HG02870 (cell line): ENCODE data around the gene MRPS31.

Source experiments
- ATAC-seq: cut with Tn5 transposase; IDR thresholded peaks from one replicate; pipeline ENCODE4 v1.9.1; 2021; ENCODE audit warnings: mild to moderate bottlenecking, moderate library complexity; ENCODE audit not compliant: unreplicated experiment

Gene MRPS31

DNA sequence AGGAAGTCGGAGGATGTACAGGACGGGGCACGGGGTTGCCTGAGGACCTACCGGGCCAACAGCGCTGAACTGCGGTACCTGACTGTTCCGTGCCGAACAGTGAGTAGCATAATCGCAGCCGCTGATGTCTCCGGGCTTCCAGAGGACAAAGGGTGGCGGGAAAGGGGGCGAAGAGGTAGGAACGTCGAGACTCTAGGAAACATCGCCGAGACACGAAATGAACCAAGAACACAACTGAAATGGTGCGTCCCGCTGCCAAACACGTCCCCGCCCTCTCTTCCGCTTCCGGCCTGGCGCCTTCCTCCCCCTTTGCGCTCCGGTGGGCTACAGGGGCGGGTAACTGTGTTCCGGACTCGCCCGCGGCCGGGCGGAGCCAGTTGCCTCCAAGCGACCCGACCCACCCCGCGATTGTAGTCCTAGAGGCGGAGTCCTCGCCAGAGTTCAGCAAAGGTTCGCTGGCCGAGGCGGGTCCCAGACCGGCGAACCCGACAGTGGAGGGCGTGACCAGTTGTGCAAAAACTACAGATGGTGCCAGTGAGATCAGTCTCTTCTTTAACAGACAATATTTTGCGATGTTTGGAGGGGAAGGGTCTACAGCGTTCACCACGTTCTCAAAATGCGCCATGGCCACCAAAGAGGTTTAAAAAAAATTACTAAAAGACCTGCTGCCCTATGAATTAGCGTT, at the start of gene MRPS31:
TSS of gene MRPS31 (minus strand) at position 257 of the 685 bp plus-strand sequence. CDS start at position 203, 54 bp downstream.
- ATAC-seq, result peak; percentile 97

DNA sequence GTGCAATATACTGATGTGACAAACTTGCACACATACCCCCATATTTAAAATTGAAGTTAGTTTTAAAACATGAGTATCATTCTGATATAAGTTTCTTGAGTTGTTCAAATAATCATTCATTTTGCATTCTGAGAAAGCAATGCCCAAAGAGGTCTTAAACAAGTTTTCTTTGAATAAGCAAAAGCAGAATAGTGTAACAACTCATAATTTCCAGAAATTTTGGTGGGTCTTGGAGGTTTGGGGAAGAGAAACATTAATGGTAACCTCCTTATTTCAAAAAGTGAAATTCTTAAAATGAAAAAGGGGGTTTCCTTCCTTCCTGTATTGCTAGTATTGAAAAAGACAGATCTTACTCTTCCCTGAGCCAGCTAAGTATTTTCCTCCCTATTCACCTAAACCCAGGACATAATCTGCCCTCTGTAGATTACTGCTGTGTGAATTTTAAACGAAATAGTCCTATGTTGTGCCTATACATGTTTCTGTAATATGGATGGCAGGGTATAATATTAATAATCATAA, 48.9 kb upstream of the MRPS31 start:
- no peak for ATAC-seq

DNA sequence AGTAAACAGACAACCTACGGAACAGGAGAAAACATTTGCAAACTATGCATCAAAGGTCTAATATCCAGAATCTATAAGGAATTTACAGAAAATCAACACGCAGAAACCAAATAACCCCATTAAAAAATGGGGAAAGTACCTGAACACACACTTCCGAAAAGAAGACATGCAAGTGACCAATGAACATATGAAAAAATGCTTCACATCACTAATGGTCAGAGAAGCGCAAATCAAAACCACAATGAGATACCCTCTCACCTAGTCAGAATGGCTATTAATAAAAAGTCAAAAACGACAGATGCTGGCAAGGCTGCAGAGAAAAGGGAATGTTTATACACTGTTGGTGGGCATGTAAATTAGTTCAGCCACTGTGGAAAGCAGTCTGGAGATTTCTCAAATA, 47.9 kb upstream of the MRPS31 start:
- ATAC-seq, result no peak

DNA sequence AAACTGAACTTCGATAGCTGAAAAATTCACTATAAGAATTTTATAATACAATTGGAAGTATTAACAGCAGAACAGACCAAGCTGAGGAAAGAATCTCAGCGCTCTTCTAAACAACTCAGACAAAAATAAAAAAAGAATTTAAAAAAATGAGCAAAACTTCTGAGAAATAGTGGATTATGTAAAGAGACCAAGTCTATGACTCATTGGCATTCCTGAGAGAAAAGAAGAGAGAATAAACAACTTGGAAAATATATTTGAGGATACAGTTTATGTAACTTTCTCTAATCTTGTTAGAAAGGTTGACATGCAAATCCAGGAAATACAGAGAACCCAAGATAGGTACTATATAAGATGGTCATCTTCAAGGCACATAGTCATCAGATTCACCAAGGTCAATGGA, 43.8 kb upstream of the MRPS31 start:
- no peak for ATAC-seq

DNA sequence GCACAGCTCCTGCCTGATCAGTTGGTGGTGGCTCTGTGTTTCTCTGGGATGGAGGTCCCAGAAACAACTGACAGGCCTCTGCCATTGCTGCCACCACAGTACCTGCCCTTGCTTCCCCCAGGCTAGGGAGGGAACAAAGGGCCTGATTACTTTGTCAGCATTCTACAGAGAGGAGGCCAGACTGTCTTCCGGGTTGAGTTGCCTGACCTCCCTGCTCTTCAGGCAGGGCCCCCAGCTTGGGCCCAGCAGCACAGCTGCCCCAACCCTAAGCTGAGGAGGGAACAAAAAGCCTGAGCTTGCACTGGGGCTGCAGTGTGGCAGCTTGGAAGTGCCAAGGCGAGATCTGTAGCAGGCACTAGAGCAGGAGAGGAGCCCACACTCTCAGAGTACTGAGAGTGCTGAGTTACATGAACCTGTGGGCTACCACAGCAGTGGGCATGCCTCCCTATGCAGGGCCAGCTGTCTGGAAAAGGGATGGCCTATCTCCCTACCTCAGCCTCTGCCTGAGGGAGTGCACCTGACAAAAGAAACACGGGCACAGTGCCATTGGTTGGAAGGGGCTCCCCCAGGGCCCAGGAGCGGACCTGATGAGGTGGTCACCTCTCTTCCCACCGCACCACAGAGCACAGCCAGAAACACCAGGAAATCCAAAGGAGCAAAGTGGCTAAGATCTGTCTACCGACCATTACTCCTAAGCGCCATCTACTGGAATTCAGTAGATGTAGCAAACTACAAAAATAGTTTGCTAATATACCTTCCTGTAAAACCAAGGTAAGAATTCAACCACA, 42.9 kb upstream of the MRPS31 start:
- ATAC-seq, result no peak

DNA sequence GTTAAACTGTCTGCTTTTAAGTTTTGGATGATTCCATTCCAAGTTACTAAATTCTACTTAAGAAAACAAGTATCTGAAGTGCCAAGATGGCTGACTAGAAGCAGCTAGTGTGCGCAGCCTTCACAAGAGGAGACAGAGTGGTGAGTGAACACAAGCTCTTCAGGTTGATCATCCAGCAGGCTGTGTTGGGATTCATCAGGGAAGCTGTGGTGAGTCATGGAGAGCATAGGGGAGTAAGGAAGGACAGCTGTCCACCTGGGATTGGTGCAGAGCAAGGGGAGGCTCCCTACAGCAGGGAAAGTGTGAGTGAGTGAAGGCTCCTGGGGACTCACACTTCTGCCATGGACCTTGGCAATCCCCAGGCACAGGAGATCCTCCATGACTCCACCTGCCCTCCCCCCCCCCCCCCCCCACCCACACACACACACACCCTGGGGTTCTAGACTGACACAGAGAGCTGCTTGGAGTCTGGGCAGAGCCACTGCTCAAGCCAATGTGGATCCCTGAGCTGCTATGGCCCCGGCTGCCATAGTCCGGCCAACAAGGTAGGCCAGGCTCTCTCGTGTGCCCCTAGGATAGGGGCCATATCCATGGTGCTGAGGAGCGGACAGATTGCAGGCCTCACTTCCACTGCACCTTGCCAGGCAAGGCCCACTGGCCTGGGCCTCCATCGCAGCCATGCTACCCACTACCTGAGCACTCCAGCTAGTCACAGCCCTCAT, 41.9 kb upstream of the MRPS31 start:
- no peak for ATAC-seq

DNA sequence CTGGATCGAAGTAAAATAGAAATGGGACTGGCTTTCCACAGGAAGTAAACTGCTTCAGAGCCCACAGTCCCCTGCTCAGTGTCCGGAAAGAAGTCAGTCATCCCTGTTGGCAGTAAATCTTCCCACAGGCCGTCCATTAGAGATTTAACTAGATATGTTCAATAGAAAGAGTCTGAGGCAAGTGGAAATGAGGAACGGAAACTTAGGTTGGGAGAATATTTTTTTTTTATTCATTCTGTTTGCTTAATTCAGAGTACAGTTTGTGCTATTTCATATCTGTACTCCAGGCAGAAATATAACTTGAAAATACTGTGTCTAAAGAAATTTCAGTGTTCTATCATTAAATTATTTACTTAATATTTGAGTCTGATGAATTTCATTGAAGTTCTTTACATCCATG, 41.1 kb upstream of the MRPS31 start:
- ATAC-seq, result no peak

DNA sequence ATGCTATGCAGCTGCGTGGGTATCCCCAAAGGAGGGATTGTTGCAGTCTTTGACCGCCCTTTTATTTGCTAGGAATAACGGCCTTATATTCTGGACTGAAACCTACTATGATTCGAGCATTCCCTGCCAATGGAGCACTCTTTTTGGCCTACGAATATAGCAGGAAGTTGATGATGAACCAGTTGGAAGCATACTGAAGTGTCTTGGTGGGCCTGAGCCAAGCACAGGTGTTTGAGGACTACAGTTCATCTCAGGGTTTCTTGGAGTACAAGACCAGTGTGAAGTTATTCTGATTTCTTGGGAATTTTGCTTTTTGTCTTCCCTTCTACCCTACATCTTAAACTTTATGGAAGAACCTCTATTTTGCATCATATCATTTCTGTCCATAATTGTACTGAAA, 38.5 kb upstream of the MRPS31 start:
- ATAC-seq, result no peak

DNA sequence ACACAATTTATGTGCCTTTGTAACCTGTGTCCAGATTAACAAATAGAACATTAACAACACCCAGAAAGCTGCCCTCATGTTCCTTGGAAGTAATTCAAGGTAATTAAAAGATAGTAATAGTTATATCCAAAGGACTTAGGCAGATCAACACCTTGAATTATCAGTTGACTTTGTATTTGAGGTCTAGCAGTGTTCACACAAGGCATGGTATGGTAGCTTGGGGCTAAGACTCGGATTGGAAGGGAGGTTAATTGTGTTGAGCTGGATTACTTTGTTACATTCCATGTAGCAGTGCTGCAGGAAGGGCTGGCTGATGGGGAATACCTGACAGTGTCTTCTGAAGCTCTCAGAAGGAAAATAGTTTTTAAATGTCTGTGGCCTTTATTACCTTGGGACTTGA, 35.3 kb upstream of the MRPS31 start:
- no peak for ATAC-seq

DNA sequence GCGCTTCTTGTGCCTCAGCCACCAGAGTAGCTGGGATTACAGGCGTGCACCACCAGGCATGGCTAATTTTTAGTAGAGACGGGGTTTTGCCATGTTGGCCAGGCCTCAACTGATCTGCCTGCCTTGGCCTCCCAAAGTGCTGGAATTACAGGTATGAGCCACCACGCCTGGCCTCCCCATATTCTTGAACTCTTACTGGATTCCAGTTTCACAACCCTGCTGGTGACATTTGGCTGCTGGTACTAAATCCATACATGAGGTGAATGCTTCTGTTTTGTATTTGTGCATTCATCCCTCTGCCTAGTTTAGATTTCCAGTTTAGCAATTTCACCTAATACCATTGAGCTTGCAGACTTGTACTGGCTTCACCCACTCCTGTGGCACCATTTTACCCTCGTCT, 32.3 kb upstream of the MRPS31 start:
- ATAC-seq, result no peak

DNA sequence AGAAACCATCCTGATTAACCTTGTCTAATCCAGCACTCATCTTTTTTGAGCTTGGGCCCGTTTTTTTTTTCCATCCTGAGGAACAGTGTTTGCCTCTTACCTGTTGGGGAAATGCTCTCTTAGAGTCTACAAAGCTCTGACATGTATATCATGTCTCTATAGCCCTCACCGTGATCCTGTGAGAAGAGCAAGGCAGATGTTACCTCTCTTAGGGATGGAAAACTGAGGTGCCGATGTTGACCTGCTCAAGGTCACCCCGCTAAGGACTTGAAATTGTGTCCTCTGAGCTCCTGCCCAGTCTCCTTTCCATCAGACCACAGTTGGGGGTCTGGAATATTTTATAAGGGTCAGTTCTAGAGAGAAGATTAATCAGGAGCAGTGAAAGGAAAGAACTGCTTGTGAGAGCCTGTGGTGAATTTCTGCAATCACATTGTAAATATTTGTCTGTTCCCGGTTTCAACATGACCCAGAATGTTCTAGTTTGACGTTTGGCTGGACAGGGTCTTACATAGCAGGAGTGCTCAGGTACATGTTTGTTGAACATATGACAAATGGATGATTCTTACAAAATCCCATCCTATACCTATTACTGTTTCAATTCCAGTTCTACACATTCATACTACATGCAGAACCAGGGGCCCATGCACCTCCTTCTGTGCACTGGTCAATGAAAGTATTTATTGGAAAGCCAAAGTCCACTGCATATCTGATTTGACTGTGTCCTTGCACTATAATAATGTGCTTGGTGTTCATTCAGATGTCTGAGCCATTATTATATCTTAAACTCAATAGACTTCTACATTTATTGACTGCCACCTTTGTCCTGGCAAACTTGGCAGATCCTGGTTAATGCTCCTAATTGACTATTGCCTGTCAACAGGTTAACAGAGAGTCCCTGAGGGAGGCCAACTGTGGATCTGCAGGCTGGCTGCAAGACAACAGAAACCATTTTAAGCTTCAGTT, 30.5 kb upstream of the MRPS31 start:
- ATAC-seq, result no peak

DNA sequence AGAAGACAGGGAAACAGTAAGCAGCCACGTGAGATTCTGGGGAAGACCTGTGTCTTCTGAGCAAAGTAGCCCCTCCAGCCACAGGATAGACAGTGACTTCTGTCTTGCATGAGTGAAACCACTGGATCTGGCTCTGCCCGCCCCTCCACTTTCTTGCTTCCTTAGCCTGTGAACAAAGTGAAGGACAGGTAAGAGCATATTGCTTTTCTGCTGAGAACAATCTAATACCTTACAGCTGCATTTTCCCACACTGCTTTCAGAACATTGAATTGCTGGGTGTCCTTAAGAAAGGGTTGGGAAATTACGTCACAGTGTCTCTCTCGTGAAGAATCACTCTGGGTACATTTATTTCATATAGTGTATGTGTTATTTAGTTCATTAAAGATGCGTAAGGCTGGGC, 29.6 kb upstream of the MRPS31 start:
- no peak for ATAC-seq

DNA sequence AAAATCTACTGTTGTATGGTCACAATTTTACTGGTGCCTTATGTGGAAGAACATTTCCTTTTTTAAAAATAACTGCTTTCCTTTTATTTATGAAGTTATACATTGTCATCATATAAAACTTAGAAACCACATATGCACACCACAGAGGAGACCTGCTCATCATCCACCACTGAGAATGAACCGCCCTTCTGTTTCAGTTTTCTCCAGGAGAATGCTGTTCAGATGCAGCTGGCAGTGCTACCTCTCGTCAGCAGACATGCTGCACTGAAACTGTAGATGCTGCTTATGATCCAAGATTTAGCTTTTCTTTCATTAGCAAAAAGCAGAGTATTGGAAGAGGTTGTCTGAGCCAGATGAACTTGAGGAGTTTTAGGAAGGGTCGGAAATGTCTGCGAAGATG, 28.5 kb upstream of the MRPS31 start:
- ATAC-seq, result no peak

DNA sequence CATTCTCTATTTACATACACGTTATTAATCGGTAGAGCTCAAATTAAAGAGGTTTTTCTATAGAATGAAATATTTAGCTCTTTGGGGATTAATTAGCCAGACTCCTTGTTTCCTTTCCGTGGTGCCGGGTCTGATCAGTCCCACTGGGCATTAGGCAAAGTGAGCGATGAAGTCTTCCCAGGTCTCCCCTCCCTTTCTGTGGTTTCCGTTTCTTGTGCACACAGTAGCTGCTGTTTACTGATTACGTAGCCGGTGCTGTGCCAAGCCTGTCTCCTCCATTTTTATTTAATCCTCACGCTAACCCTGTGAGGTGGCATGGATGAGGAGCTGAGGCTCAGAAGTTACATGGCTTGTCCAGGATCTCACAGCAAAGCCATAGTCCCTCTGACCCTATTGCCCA, 27.4 kb upstream of the MRPS31 start:
- no peak for ATAC-seq

DNA sequence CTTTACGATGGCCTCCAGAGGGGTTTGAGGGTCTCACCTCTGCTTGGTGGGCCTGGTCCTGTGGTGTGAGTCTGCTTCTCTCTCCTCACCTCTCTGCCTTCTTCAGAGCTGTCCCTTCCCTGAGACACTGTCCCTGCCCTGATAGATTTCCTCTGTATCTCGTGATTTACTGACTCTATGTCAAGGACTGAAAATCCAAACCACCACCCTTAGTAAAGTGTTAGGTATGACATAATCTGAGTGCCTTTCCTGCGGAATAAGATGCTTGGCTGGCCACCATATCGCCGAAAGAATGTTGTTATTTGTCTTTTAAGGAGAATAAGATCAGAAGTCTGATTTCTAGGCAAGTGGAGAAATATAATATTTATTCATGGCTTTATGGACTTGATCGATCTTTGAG, 25.7 kb upstream of the MRPS31 start:
- ATAC-seq, result no peak

DNA sequence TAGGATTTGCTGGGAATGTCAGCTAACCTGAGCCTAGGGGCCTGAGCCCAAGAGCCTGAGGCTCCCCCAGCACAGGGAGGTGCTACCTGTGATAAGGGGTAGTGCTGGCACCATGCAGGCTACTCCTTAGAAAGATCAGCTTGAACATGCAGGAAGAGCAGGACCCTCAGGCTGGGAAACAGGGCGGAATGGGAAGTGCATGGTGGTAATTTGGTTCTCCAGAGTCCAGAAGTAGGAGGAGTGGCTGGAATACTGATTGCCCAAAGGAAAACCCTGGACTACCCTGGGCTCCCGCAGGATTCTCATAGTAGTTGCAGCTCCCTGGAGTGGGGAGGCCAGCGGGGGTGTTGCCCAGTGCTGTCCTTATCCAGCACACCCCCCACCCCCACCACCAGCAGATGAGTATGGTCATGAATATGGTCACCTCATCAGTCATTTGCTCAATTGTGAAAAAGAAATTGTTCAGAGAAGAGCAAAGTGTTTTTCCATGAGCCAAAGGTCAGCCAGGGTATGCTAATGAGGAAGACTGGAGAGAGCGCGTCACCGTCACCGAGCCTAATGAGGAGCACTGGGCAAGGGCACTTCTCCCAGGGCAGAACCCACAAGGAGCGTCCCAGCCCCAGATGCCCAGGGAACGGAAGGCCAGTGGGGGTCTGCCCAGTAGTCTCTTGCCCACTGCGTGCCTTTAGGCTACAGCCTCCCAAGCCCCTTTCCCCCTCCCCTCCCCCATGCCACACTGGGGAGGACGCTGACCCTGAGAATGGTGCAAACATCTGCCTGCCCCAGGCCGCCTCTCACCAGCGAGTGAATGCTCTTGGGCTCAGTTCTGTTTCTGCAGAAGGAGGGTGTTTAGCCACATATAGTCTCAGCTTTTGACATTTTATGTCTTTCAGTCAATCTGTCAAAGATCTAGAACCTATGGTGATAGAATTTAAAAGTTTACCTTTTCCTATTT, 23.7 kb upstream of the MRPS31 start:
- ATAC-seq, result no peak

DNA sequence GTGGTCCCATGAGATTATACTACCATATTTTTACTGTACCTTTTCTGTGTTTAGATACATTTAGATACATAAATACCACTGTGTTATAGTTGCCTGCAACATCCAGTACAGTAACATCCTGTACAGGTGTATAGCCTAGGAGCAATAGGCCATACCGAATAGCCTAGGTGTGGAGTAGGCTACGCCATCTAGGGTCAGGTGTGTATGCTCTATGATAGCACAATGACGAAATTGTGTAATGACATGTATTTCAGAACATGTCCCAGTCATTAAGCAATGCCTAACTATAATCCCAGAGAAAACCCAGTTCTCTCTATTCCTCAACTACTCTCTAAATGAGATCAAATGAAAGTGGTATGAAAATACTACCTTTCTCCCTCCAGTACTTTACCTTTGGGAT, 22.3 kb upstream of the MRPS31 start:
- no peak for ATAC-seq

DNA sequence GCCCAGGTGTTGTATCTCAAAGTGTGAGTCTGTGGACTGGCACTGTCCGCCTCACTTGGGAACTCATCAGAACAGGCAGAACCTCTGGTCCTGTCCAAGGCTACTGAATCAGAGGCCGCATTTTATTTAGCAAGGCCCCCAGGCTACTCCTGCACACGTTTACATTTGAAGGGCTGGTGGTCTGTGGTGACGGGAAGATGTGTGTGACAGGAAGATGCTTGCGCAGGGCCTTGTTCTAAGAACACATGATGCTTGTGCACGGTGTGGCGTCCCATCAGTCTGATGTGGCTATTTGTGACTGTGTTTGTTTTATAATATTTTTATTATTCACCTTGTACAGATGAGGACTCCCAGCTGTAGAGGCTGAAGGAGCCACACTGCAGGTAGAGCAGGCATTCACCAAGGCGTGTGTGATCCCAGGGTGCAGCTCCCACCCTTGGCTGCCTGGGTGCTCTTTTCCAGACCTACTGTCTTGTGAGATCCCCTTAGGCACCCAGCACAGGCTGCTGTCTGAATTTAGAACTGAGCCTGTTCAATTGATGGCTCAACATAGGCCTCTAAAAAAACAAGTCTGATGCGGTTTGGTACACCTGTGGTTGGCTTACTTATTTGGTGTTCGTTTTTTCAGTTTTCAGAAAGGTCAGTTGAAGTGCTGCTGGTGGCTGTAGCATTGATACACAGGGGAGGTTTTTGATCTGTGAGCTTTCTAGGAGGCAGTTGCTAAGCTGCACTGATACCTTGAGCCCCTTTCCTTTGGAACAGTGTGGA, 21.5 kb upstream of the MRPS31 start:
- ATAC-seq, result peak; percentile 44

DNA sequence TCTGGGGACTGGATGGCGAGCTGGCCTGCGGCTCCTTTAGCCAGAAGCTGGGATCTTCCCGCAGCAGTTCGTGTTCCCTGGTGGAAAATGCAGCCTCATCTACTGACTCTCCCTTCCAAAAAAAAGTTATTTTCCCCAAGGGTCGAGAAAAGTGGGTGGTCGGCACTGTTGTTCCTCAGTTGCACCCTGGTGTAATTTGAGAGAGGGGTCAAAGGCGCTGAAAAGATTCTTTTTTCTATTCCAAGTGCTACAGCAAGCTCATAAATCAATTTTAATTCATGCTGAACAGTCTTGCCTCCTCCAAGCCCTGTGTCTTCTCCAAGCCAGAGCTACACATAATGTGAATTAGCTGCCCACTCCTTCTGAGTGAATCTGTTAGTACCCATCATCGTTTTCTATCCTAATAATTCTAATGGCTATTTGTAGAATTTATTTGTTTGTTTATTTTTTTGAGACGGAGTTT, 19.2 kb upstream of the MRPS31 start:
- no peak for ATAC-seq
